Fibroblast of the aortic adventitia (primary cell): ENCODE data around the gene EPHA5. TPM values are rescaled to one million over a fixed set of nuclear protein-coding genes. Genes with fewer than 3 reads are reported as not detected.

Experiments used
- DNase-seq: peaks from one replicate; pipeline ENCODE4 v3.0.0-alpha.2; 2010; ENCODE audit warnings: low read depth
- H3K4me3 ChIP-seq: 2 replicates; pipeline ENCODE4 v1.5.1; 2011; ENCODE audit warnings: low read depth, mild to moderate bottlenecking, control low read depth, low read length, moderate library complexity
- CTCF ChIP-seq: IDR thresholded peaks from 2 replicates; pipeline ENCODE4 v1.5.1; 2011; ENCODE audit warnings: mild to moderate bottlenecking, low read length, control low read depth, inconsistent platforms; ENCODE audit not compliant: insufficient read depth
- total RNA-seq: library from RNA; depleted of rRNA; stranded (reverse); fragments of >200 nt; gene quantifications from 2 replicates; pipeline ENCODE4 v1.2.3, GENCODE V29; 2012; ENCODE audit warnings: low replicate concordance

Gene EPHA5
- total RNA-seq, 1 donor = 50.2 TPM

DNA sequence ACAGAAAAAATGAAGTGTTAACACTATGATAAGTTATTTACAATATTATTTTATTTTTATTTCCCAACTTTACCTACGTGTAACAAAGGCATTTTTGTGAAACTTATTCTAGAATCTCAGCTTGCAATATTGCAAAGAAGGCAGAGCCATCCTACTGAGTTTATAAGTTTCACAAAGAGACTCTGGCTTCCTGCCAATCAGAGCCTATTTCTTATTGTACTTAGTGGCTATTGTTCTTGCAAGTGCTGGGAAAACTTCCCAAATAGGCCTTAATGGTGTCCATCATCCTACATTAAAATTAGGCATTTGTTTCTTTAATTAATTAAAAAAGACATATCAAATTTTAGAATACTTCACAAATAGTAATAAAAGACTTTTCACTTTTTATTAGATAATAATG is 233.2 kb downstream of the EPHA5 start:
- H3K4me3 ChIP-seq = no peak overlapping the region
- TF ChIP-seq CTCF = no peak
- peak; percentile 78 for DNase-seq

DNA sequence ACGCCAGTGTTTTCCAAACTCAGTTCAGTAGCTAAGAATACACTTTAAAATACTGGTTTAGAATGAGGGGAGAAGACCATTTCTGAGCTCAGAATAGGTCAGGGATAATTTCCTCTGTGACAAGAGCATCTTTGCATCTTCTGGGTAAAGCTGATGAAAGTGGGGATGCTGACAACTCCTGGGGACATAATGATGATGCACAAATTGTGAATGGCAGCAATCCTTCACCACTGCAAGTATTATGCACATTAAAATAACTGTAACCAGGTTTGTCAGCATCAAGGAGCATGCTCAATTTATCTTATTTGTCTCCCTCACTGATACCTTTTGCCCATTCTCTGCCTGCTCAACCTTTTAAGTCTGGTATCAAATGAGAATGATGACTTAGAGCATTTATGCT is 248.2 kb downstream of the EPHA5 start:
- TF ChIP-seq CTCF = no peak
- H3K4me3 ChIP-seq = no peak overlapping the region
- no peak for DNase-seq

DNA sequence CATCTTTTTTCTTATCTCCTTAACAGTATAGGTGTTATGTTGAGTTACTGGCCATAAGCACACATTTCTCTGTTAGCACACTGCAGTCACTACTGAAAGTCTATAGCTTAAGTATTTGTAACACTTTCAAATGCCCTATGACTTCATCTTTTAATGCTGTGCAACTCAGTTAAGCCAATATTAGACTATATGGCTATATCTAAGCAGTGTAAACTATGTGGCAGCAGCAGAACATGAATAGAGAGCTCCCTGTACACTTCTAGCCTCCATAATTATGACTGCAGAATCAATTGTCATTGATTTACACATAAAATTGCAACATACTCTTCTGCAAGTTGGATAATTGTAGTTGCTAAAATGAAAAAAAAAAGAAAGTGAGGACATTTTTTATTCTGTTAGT is 250.3 kb downstream of the EPHA5 start:
- no peak for TF ChIP-seq CTCF
- H3K4me3 ChIP-seq = no peak overlapping the region
- DNase-seq = no peak

DNA sequence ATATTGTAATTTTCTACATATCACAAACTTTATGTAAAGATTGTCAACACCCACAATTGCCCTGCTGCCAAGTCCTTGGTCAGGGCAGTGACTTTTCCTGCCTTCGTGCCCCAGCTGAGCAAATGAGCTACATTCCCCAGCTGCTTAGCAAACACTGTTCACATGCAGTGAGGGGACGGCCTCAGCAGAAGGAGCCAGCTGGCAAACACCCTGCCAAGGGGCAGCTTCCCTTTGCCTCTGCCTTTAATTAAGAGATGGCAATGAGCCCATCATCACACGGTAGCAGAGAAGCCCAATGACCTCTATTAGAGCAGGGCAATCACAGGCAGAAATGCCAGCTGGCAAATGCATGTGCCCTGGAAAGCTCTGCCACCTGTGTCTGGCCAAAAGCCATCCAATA is 253.4 kb downstream of the EPHA5 start:
- no peak overlapping the region for H3K4me3 ChIP-seq
- DNase-seq = peak; percentile 33
- no peak for TF ChIP-seq CTCF

GRCh38 chr4:65407483-65407882 is 262.8 kb downstream of the EPHA5 start:
- TF ChIP-seq CTCF = no peak
- no peak for DNase-seq
- no peak overlapping the region for H3K4me3 ChIP-seq

GRCh38 chr4:65401083-65401482 is 269.2 kb downstream of the EPHA5 start:
- no peak for DNase-seq
- H3K4me3 ChIP-seq = no peak overlapping the region
- TF ChIP-seq CTCF = peak; percentile 12

- H3K4me3 ChIP-seq = no peak overlapping the region
- DNase-seq = no peak
- TF ChIP-seq CTCF = no peak
Measured at GRCh38 chr4:65399084-65399483, 271.2 kb downstream of the EPHA5 start.
